ENCODE measurements around the gene CYRIA.

The CYRIA gene

DNA sequence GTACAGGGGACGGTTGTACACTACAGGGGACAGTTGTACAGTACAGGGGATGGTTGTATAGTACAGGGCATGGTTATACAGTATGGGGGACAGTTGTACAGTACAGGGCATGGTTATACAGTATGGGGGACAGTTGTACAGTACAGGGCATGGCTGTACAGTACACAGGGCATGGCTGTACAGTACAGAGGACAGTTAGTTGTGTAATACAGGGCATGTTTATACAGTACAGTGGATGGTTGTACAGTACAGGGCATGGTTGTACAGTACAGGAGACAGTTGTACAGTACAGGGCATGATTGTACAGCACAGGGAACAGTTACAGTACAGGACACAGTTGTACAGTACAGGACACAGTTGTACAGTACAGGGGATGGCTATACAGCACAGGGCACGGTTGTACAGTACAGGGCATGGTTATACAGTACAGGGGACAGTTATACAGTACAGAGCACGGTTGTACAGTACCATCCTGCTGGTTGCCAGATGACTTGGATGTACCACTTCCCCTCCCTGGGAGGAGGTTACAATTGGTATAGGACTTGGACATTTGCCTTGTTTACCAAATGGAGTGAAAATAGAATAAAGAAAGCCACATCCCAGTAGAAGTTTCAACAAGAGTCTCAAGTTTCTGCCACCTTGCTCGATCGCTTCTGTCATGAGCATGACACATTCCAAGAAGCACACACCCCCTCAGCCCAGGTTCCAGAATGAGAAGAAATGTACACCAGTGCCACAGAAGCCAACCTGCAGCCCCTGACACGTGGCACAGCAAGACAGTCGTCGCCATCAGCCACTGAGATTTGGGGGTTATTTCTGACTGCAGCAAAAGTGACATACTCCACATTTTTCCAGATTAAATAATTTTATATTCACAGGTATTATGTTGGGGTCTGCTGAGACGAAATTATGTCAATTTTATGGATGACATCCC lies 16.0 kb downstream of the CYRIA start:
- no peak for DNase-seq

DNA sequence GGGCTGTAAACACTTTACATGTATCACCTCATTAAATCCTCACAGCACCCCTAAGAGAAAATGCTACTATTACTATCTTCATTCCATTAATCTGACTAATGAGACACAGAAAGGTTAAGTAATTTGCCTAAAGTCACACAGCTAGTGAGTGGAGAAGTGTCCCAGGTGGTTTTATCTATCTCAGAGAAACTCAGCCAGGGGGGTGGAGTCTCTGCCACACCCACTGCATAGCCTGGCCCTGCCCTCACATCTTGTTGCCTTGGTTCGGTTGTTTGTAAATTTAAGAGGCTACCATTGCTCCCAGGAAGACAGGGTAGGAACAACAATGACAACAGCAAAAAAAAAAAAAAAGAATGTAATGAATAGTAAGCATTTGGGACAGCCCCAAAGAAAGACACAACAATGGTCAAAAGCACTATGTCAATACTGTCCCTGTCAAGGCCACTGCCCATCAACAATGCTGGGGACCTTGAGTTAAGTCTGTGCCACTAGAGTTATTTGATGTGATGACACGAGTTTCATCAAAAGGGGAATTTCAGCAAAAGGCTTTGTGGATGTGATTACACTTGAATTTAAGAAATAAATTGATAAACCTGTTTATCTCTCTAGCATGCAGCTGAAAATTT lies 17.5 kb downstream of the CYRIA start:
- DNase-seq = no peak

DNA sequence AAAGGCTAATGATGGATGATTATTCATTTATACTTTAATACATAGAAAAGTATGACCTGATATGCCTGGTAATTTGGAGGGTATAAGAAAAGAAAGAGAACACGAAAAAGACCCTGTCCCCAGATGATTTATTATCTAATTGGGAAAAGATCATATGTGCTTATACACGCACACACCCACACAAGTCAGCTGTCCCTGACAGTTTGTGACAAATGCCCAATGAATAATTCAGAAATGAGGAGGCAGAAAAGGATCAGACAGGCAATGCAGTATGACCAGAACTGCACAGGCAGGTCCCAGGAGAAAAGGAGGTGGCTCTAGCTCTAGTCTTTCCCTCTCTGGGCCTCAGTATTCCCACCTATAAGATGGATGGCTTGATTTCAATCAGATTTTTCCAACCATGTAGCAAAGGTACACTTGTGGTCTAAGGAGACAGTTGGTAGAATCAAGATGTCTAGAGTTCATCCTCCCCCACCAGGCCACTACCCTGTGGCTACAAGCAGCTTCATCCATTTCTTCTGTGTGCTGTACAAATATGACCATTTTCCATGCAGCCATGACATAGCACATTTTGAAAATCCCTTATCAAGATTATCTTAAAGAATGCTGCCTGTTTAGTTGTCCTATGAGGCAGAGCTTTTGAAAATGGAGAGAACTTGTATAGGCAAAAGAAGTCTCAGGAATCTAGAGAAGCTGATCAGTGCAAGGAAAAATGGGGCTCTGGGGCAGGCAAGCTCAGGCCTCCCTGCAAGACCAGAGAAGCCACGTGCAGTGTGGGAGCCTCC lies 19.7 kb downstream of the CYRIA start:
- peak; percentile 78 for DNase-seq

DNA sequence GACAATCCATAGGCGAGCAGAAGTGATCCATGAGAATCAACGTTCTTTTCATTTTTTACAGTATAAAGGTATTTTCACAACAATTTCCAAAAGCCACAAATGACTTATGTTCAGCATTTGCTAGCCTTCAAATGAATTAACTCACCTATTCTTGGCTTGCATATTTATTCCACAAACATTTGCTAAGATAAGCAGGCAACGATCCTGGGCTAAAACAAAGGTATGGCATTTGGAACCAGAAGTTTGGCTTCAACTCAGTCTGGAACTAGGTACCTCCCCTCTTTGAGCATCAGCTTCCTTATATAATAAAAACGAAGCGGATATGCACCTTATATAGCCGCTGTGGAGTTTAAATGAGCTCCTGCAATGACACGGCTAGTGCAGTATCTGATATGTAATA lies 20.5 kb downstream of the CYRIA start:
- no peak for DNase-seq

DNA sequence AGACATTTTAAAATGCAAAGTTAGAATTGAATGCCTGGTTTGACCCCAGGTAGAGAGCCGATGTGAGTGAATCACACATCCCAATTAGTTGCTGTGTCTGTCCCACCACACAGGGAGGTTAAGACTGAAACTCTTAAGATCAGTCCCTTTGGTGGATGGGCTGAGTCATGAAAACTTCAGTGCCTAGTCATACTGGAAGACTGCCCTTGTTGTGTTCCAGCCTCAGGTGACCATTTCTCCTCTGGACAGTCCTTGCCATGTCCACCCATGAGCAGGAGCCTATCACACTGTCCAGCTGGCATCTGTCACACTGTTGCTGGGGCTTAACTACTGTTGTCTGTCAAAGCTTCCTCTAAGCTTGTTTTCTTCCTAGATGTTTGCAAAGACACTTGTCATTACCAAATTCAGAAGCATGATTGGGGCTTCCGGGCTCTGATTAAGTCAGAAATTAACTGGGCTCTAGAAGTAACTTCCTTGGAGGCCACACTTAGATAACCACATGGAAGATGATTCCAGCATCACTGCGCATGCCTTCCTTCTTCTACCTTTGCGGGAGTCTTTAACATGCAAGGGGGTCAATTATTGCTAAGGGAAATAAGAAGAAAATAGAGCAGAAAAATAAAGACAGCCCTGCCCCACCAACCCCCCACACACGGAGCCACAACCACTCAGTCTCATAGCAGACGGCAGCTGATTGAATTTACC lies 21.3 kb downstream of the CYRIA start:
- no peak for DNase-seq

DNA sequence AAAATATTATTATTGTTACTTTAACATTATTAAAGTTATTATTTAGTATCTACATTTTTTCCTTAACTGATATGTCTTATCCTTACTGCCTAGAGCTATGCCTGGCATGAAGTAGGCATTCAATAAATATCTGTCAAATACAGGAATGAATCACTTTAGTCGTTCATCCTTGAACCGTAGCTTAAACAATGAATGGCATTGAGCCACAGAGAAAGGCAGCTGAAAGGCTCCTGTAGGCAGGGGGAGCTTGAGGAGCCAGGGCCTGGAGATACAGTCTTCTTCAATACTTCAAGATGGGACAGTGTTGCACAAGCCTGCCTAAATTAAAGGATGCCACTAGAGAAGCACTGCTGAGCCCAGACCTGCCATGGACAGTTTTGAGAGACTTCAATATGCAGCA lies 22.5 kb downstream of the CYRIA start:
- no peak for DNase-seq

DNA sequence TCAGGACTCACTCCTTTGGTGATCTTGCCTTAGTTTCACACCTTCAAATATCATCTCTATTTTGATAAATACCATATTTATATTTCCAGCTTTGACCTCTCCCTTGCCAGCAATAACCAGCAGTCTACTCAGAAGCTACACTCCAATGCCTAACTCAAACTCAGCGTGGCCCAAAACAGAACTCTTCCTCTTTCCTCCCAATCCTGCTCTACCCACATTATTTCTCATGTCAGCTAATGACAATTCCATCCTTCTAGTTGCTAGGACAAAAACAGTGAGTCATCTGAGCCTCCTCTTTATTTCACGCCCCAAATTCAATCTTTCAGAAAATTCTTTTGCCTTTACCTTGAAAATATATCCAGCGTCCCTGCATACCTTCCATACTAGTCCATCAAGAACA lies 23.5 kb downstream of the CYRIA start:
- DNase-seq = no peak

DNA sequence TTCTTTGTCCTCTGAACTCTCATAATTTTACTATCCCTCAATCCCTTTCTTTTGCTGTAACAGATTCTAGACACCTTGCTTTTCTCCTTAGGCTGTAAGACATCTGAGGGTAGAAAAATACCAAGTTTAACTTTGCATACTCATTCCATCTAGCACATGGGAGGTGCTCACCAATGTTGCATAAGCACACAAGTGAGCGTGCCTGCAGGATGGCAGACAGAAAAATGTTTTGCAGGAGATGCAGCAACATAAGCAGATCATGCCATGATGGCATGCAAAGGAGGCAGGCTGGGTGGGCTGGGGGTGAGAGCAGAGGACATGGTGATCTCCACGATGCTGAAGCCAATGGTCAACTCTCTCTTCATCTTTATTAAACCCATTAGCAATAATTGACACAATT lies 24.1 kb downstream of the CYRIA start:
- DNase-seq = no peak

DNA sequence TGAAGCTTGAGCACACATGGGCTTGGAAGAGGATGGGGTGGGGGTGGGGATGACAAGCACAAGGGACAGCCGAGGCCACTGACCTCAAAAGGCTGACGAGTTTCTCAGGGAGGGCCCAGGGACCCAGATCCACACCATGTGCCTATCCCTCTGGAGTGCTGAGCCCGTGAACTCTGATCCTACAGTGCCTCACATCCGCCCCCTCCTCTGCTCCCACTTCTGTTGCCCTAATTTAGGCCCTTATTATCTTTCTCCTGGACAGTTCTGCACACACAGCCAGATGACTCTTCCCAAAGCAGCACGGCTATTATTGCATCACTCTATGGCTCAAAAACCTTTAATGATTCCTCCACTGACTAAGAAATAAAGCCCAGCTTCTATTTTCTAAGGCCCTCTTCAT lies 24.8 kb downstream of the CYRIA start:
- DNase-seq = no peak

DNA sequence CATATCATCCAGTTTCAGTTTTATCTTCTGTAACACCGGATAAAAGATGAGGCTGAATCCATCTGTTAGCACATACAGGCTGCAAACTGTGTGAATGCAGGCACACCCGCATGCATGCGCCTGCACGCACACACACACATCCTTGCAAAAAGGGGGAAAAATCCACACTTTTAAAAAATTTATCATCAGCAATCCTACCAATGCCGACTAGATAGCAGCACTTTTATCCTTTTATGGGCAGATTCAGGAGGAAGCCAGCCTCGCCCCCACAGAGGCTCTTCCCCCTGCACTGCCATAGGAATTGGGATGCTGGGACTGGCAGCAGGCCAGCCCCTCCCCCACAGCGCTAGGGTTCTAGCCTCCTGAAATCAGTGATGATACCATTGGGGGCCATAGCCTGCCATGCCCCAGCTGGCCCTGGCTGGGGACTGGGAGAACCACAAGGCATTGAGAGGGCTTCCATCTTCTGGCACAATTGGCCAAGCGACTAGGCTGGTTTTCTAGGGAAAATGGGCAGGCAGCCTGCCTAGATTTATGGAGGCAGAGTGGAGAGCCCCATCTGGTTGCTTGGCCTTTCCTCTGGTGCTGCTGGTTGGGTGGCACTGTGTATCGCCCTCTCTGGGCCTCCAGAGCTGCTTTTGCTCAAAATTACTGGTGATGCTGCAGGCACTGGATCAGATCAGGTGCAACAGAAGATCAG lies 25.5 kb downstream of the CYRIA start:
- no peak for DNase-seq

DNA sequence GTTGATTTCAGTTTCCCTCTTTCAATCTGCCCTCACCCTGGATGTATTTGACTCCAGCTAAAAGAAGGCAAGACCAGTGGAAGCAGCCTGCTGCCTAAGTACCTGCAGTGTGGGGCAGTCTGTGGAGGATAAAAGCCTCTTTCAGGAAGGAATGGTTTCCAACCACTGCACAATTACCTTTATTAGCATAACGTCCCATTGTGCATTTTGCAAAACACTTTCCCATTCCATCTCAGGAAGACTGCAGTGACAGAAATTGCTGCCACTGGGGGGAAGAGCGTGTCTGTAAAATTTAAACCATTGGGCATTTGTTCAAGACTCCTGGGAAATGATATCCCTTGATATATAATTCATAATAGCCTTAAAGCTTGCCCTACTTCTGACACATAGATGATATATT lies 26.2 kb downstream of the CYRIA start:
- DNase-seq = no peak

DNA sequence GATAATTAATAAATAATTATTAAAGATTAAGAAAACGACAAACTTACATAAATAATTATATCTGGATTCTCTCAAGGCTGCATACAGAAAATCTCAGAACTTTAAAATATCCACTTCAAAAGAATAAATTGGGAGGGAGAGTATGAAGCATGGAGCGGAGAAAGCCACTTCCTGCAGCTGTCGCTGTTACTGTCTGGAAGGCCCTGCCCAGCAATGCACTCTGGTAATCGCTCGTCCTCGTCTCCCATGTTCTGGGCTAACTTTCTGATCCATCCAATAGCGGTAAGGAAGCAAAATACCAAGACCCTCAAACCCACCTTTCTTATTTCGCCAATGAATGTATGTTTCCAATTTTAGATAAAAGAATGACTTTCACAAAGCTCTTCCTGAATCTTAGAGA lies 26.7 kb downstream of the CYRIA start:
- no peak for DNase-seq

DNA sequence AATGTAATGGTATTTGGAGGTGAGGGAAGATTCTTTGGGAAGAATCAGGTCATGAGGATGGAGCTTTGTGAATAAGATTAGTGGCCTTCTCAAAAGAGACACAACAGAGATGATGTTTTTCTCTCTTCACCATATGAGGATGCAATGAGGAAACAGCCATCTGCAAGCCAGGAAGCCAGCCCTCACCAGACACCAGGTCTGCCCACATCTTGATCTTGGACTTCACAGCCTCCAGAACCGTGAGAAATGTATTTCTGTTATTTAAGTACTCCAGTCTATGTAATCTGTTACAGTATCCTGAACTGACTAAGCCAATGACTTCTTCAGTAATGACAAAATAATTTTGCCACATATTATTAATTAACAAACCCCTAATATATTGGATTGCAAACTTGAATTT lies 28.3 kb downstream of the CYRIA start:
- DNase-seq = no peak

DNA sequence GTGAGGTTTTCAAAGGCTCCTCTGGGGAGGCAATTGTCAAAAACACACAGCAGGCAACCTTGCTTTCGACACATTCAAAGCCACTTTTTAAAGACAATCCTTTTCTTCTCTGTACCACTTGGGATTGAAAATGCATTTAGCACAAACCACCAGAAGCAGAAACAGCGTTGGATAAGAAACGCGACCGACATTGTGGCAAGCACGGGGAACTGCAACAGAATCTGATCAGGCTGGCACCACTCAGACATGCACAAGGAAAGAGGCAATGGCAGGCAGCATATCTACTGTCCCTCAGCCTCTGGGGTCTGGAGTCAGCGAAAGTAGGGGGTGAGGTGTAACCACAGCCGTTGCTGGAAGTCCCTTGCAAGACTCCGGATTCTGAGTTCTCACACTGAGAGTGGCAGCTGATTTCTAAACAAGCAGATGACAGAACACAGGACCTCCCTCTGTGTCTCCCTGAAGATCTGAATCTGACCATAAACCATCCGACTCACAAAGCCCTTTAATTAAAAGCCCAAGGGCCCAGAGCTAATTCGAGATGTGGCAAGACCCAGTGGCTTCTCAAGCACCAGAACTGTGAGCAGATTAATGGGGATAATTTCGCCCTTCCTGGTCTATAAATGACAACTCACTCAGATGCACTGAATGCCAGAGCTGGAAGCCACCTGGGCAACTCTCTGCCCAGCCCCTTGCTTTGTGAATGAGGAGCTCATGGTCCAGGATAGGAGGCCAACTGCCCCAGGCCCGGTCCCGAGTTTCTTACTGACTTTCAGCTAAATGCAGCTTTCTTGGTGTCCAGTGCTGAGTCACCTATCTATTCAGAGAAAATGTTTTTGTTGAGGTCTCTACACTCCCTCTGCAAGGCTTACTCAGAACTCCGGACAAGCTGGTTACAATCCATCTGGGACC lies 29.6 kb downstream of the CYRIA start:
- DNase-seq = peak; percentile 88

DNA sequence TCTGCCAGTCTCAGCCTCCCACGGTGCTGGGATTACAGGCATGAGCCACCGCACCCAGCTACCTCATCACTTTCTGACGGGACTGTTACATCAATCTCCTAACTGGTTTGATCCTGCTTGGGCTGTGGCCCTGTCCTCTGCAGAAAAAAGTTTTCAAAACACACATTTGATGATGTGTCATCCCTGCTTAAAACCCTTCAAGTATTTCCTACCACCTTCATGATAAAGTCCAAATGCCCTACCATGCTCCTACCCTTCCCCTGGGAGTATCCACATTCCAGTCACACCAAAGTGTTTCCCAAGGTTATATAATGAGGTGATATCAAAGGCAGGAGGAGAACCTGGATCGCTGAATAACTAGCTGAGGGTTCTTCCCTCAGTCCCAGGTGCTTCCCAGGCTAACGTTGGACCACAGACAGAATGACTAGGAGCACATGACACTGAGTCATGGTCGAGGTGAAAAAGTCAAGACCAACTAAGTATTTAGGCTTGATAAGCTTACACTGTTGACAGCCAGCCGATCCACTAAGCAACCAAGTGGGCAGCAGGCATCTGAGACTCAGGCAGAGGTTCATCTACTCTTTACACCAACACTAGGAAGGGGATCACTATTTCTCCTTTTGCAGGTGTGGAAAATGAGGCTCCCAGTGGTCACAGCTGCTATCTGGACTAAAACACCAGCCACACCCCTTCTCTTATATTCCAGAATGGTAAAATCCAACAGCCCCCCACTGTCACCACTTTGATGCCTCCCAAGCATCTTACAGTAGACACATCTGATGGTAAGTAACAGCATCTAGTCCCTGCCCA lies 31.8 kb downstream of the CYRIA start:
- DNase-seq = peak; percentile 57

DNA sequence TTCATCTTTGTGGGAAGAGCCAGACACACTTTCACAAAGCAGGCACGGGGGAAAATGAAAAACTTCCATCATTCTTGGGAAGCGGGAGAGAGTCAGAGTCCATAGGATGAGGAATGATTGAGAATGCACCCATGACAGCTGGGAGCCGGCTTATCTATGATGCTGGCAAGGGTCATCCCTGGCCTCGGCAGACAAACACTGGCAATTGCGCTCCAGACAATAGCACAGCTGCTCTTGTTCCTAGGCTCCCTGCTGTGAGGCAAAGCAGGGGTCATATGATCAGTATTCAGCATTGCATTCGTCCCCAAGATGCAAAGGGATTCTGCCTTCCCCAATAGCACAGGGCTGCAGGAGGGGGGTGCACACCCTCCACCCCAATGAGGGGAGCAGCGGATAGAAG lies 33.0 kb downstream of the CYRIA start:
- no peak for DNase-seq

DNA sequence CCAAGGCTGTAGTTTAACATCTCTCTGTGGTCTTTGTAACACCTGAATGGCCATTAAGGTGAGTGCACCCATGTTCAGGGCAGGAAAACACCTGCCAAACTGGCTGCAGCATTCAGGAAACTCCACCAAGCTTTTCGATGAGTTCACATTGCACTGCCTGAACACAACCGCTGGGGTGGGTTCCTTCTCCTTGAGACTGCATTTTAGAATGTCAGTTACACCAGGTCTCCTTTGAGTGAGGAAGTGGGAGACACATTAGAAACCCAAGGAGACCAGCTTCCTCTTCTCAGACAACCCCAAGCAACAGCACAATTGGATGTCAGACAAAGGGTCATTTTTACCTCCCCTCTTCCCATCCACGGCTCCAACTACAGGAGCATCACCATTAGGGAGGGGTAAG lies 35.2 kb downstream of the CYRIA start:
- DNase-seq = peak; percentile 73

DNA sequence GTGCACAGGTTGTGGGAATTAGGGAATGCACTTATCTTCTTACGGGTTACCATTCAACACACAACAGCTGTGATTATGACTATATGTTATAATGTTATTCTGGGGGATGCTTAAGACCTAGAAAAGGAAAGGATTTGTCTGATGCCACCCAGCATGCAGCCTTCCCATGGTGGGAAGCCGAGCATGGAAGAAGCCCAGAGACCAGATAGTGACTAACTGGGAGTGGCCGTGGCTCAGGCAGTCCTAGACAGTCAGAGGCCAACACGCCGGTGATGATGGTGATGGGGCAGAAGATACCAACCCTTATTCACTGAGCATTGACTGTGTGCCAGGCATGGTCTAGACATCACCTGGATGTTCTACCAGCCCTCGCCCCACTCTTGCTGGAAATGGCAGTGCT lies 35.9 kb downstream of the CYRIA start:
- no peak for DNase-seq

DNA sequence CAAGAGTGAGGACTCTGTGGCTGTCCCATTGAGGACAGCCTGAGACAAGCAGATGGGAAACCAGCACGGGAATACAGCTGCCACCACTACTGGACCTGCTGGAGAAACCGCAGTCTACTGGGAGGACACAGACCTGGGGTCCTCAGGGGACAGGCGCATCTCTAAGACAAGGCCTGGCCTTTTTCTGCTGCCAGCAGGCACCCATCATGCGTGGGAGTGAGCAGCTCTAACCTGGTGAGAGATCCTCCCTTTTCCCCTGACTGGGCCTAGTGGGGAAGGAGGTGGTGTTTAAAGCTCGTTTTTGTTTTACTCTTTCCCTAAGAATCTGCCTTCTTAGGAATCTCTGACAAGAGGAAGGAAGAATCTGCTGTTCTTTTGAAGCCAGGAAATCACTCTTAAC lies 36.6 kb downstream of the CYRIA start:
- no peak for DNase-seq

DNA sequence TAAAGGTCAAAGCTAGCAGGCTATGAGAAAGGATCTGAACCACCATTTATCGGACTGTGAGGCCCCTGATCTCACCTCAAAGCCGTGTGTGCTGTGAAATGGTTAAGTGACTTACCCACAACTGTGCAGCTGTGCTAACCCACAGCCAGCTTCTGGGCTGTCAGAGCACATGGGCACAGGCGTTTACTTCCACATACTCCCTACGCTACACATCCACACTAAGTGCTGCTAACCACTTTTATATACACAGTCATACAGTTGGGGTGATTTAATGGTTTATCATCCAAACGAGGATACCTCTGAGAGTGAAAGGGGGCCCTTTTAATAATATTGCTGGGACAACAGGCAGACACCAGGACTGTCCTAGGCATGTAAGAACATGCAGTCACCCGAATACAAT lies 37.3 kb downstream of the CYRIA start:
- no peak for DNase-seq

All from OCI-M1 (cell line).